ENCODE results near the gene REPIN1. TPM values are rescaled to one million over a fixed set of nuclear protein-coding genes. Genes with fewer than 3 reads are reported as not detected.

The REPIN1 gene
- total RNA-seq, result 10 to 100 TPM; 43.0 to 49.8 TPM
- 41.5 to 49.8 reads per million in 2 donors for total RNA-seq

GRCh38 chr7:150368096-150368883, at the start of gene REPIN1:
TSS of gene REPIN1 (plus strand) at chr7:150368822. CDS start at chr7:150369712, 890 bp downstream.
- ATAC-seq (peak; percentile 68), DNase-seq (peak; percentile 54 to 69 (median 63))
- peaks cover 19% of the 10 kb centered on the region for H3K4me1 Mint-ChIP-seq
- peak within 1 kb of the TSS; percentile 97 for H3K4me3 Mint-ChIP-seq
- no peaks in the 10 kb centered on the region for H3K36me3 Mint-ChIP-seq (ENCODE audit: low read depth)
- no peaks in the 10 kb centered on the region for H3K27me3 Mint-ChIP-seq
- H3K9me3 ChIP-seq (ENCODE audit: control insufficient read depth, low read length, poor library complexity, severe bottlenecking), result no peaks in the 10 kb centered on the region
- peak within 1 kb of the TSS; percentile 93 for H3K27ac Mint-ChIP-seq

- peaks cover 4% of the 10 kb centered on the region for H3K36me3 Mint-ChIP-seq (ENCODE audit: low read depth)
- DNase-seq, result no peak
- peak overlapping the region; percentile 95 for H3K27ac Mint-ChIP-seq
- H3K4me3 Mint-ChIP-seq, result peak overlapping the region; percentile 95
- no peaks in the 10 kb centered on the region for H3K27me3 Mint-ChIP-seq
- ATAC-seq, result no peak
- H3K4me1 Mint-ChIP-seq, result peaks cover 42% of the 10 kb centered on the region
- no peaks in the 10 kb centered on the region for H3K9me3 ChIP-seq (ENCODE audit: control insufficient read depth, low read length, poor library complexity, severe bottlenecking)
These were observed 46.9 kb upstream of the REPIN1 start for GRCh38 chr7:150321788-150322113.

DNA sequence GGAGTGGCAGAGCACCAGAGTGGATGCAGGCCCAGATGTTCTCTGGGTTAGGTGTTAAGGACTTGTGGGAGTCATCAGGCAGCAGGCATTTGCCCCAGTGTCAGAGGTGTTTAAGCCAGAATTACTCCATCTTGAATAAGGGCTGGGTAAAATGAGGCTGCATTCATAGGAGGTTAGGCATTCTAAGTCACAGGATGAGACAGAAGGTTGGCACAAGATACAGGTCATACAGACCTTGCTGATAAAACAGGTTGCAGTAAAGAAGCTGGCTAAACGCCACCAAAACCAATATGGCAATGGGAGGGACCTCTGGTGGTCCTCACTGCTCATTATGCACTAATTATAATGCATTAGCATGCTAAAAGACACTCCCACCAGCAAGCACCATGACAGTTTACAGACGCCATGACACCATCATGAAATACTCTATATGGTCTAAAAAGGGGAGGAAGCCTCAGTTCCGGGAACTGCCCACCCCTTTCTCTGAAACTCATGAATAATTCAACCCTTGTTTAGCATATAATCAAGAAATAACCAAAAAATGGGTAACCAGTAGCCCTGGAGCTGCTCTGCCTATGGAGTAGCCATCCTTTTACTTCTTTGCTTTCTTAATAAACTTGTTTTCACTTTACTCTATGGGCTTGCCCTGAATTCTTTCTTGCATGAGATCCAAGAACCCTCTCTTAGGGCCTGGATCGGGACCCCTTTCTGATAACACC, 46.3 kb upstream of the REPIN1 start:
- H3K27me3 Mint-ChIP-seq, result no peaks in the 10 kb centered on the region

DNA sequence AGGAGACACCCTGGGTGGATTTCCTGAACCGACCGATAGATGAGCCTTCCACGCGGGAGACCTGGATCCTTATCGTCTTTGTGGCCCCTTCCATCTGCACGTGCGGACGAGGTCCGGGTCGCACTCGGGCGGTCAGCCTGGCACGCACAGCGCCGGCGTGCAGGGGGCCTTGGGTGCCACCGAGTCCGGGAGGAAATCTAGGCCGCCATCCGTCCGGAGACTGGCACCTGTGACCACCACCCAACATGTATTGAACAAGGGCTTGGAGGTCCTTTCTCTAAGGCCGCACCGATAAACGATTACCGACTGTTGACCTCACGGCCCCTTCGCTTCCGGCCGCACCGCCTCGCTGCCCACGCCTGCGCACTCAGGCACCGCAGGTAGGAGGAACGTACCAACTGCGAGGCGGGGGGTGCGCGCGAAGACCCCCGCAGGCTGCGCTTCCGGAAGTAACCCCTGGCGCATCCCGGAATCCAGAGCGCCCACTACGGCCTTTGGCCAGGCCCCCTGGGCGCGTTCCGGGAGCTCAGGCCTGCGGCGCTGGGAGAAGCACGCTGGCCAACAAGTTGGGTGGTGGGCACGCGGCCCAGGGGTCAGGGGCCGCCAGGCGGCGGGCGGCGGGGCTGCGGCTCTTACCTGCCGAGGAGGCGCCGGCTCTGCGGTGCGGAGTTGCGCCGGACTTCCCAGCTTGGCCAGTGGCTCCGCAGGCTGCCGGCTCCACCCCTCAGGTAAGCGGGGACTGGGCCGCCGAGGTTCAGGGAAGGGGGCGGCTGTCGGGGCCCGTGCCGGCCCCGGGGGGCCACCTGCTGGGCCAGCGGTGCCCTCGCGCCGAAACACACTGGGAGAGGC, 45.6 kb upstream of the REPIN1 start, which contains the start of the genes ACTR3C and LRRC61:
Gene ACTR3C, minus strand, starts transcription at position 713 of the 849 bp plus-strand sequence. CDS start 28,249 bp downstream, outside the sequence.
Gene LRRC61, plus strand, starts transcription at position 523 of the 849 bp plus-strand sequence. CDS start 13,507 bp downstream, outside the sequence.
- DNase-seq (peak; percentile 25 to 37 (median 30)), ATAC-seq (peak; percentile 62)
- Mint-ChIP-seq H3K4me1 (peaks cover 43% of the 10 kb centered on the region), H3K36me3 (ENCODE audit: low read depth) (peaks cover 6% of the 10 kb centered on the region), H3K27ac (peak within 1 kb of the TSS; percentile 95), H3K27me3 (no peaks in the 10 kb centered on the region), H3K4me3 (peak within 1 kb of the TSS; percentile 95)
- no peaks in the 10 kb centered on the region for H3K9me3 ChIP-seq (ENCODE audit: control insufficient read depth, low read length, poor library complexity, severe bottlenecking)

More for the DNA sequence above, 46.3 kb upstream of the REPIN1 start:
- peaks cover 6% of the 10 kb centered on the region for H3K36me3 Mint-ChIP-seq (ENCODE audit: low read depth)
- no peaks in the 10 kb centered on the region for H3K9me3 ChIP-seq (ENCODE audit: control insufficient read depth, low read length, poor library complexity, severe bottlenecking)
- H3K27ac Mint-ChIP-seq, result peak overlapping the region; percentile 95
- H3K4me1 Mint-ChIP-seq, result peaks cover 43% of the 10 kb centered on the region
- peak overlapping the region; percentile 95 for H3K4me3 Mint-ChIP-seq
- ATAC-seq, result peak; percentile 60
- DNase-seq, result no peak

- H3K27ac Mint-ChIP-seq, result peak overlapping the region; percentile 95
- peak; percentile 39 for ATAC-seq
- H3K9me3 ChIP-seq (ENCODE audit: control insufficient read depth, low read length, poor library complexity, severe bottlenecking), result no peaks in the 10 kb centered on the region
- H3K4me1 Mint-ChIP-seq, result peaks cover 43% of the 10 kb centered on the region
- H3K36me3 Mint-ChIP-seq (ENCODE audit: low read depth), result peaks cover 7% of the 10 kb centered on the region
- no peak for DNase-seq
- no peaks in the 10 kb centered on the region for H3K27me3 Mint-ChIP-seq
- peak overlapping the region; percentile 95 for H3K4me3 Mint-ChIP-seq
These were observed 44.8 kb upstream of the REPIN1 start for GRCh38 chr7:150323682-150324372.

GRCh38 chr7:150324373-150324961, 44.2 kb upstream of the REPIN1 start:
- peaks cover 9% of the 10 kb centered on the region for H3K36me3 Mint-ChIP-seq (ENCODE audit: low read depth)
- peaks cover 43% of the 10 kb centered on the region for H3K4me1 Mint-ChIP-seq
- H3K27ac Mint-ChIP-seq, result peak overlapping the region; percentile 95
- no peaks in the 10 kb centered on the region for H3K27me3 Mint-ChIP-seq
- no peaks in the 10 kb centered on the region for H3K9me3 ChIP-seq (ENCODE audit: control insufficient read depth, low read length, poor library complexity, severe bottlenecking)
- ATAC-seq, result no peak
- peak overlapping the region; percentile 95 for H3K4me3 Mint-ChIP-seq
- no peak for DNase-seq

DNA sequence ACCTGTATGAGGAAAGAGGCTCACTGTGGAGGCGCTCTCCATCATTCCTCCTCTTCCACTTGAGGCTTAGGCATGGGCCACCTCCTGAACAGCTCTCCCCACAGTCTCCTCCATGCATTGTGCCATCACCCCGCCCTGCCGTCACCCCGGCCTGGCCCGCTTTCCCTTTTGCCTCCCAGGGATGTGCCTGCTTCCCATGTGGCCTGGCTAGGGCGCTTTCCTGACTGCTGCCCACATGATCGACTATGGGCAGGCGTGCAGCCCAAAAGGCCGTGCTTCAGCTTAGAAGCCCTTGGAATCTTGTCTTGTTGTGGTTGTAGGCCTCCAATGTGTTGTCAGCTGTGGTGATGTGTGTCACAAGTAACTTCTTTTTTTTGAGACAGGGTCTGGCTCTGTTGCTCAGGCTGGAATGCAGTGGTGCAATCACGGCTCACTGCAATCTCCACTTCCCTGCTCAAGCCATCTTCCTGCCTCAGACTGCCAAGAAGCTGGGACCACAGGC, 43.5 kb upstream of the REPIN1 start:
- H3K27me3 Mint-ChIP-seq, result no peaks in the 10 kb centered on the region
- ATAC-seq (no peak), DNase-seq (no peak)
- peak overlapping the region; percentile 95 for H3K27ac Mint-ChIP-seq
- peak overlapping the region; percentile 95 for H3K4me3 Mint-ChIP-seq
- H3K9me3 ChIP-seq (ENCODE audit: control insufficient read depth, low read length, poor library complexity, severe bottlenecking), result no peaks in the 10 kb centered on the region
- H3K4me1 Mint-ChIP-seq, result peaks cover 43% of the 10 kb centered on the region
- peaks cover 9% of the 10 kb centered on the region for H3K36me3 Mint-ChIP-seq (ENCODE audit: low read depth)

GRCh38 chr7:150325901-150326300, 42.7 kb upstream of the REPIN1 start:
- Mint-ChIP-seq H3K4me1 (peaks cover 40% of the 10 kb centered on the region), H3K36me3 (ENCODE audit: low read depth) (peaks cover 9% of the 10 kb centered on the region), H3K27me3 (no peaks in the 10 kb centered on the region), H3K4me3 (no peak overlapping the region), H3K27ac (peak overlapping the region; percentile 95)
- no peak for DNase-seq
- H3K9me3 ChIP-seq (ENCODE audit: control insufficient read depth, low read length, poor library complexity, severe bottlenecking), result no peaks in the 10 kb centered on the region
- ATAC-seq, result no peak

- Mint-ChIP-seq H3K27me3 (no peaks in the 10 kb centered on the region), H3K36me3 (ENCODE audit: low read depth) (peaks cover 9% of the 10 kb centered on the region), H3K4me3 (no peak overlapping the region), H3K27ac (no peak overlapping the region), H3K4me1 (peaks cover 36% of the 10 kb centered on the region)
- no peaks in the 10 kb centered on the region for H3K9me3 ChIP-seq (ENCODE audit: control insufficient read depth, low read length, poor library complexity, severe bottlenecking)
- no peak for ATAC-seq
- no peak for DNase-seq
These were observed 41.9 kb upstream of the REPIN1 start for GRCh38 chr7:150326657-150327268.

DNA sequence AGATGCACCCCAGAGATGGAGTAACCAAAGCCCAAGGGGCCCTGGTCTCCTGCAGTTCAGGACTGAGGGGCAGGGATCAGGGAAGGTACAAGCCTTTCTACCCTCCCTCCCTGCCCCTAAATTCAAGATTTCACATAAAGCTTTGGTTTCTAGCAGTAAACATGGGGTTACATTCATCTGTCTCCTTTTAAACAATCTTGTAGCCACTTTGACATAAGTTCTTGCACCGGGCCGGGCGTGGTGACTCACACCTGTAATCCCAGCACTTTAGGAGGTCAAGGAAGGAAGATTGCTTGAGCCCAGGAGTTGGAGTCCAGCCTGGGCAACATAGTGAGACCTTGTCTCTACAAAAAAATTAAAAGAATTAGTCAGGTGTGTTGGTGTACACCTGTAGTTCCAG, 41.3 kb upstream of the REPIN1 start:
- Mint-ChIP-seq H3K27me3 (no peaks in the 10 kb centered on the region), H3K36me3 (ENCODE audit: low read depth) (peaks cover 9% of the 10 kb centered on the region), H3K4me3 (no peak overlapping the region), H3K27ac (no peak overlapping the region), H3K4me1 (peaks cover 34% of the 10 kb centered on the region)
- ATAC-seq, result no peak
- no peaks in the 10 kb centered on the region for H3K9me3 ChIP-seq (ENCODE audit: control insufficient read depth, low read length, poor library complexity, severe bottlenecking)
- no peak for DNase-seq

DNA sequence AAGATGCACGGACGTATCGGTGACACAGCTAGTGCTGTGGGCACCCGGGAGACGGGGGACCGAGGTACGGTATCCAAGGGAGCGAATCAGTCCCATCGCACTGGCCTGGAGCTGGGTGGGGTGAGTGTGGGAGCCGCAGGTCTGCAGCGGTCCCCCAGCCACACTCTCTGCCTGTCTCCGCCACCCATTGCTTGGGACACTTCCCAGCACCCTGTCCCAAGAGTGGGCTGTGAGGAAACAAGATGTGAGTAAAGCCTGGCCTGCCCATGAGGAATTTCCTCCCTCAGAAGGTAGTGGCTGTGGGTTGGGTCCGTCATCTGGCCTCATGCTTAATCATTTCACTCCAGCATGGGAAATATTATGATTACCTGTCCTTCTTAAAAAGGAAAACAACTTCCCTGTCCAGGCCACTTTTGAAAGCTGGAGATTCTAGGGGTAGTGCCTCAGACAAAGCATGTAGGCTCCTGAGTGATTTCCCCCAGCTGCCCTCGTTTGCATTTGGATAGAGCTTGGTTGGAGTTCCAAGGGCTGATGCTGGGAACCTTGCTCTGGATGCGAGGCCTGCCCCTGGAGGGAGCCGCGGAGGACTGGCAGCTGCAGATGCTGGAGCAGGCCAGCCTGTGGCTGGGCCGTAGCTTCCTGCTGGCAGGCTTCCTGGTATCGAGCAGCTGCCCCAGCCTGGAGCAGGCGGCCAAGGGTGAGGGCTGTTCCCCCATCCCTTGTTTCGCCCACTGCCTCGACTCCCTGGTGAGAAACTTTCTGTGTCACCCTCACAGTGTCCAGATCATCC, 39.1 kb upstream of the REPIN1 start:
- Mint-ChIP-seq H3K4me1 (peaks cover 22% of the 10 kb centered on the region), H3K27ac (no peak overlapping the region), H3K36me3 (ENCODE audit: low read depth) (peaks cover 9% of the 10 kb centered on the region), H3K27me3 (no peaks in the 10 kb centered on the region), H3K4me3 (no peak overlapping the region)
- ATAC-seq (no peak), DNase-seq (no peak)
- no peaks in the 10 kb centered on the region for H3K9me3 ChIP-seq (ENCODE audit: control insufficient read depth, low read length, poor library complexity, severe bottlenecking)
